ENCODE measurements around the gene G6PC2. TPM values are rescaled to one million over a fixed set of nuclear protein-coding genes. Genes with fewer than 3 reads are reported as not detected.

The G6PC2 gene
- total and polyA plus RNA-seq, 2 donors from 2014 or later, result not detected

- no peak overlapping the region for H3K27ac ChIP-seq (ENCODE audit: low read depth in 2 of 2, low read length in 2 of 2)
- FAIRE-seq, result no peak
- intact Hi-C loops (cut with DNase I), result no loop called here
- no peak overlapping the region for H3K9ac ChIP-seq (ENCODE audit: low read length in 3 of 3)
- DNase-seq, result no peak
- no peaks in the 10 kb centered on the region for H3K27me3 ChIP-seq (ENCODE audit: control insufficient read depth, insufficient read depth, low read length)
- H3K36me3 ChIP-seq (ENCODE audit: control insufficient read depth in 2 of 3, insufficient read depth in 3 of 3, low read length in 3 of 3), result no peaks in the 10 kb centered on the region
- H3K4me3 ChIP-seq (ENCODE audit: low read length in 3 of 3), result no peak overlapping the region
- H3K9me3 ChIP-seq (ENCODE audit: control insufficient read depth in 2 of 3, insufficient read depth in 1 of 3, low read length in 3 of 3), result no peaks in the 10 kb centered on the region
- H3K4me1 ChIP-seq (ENCODE audit: control insufficient read depth in 2 of 3, insufficient read depth in 2 of 3, low read depth in 1 of 3, low read length in 3 of 3), result no peaks in the 10 kb centered on the region
- TF ChIP-seq CTCF (IDR thresholded peaks at IDR 0.05; ENCODE audit: borderline replicate concordance, extremely low read depth, insufficient read depth), result no peak
Measured at GRCh38 chr2:168935810-168936581, 34.9 kb downstream of the G6PC2 start.

- H3K4me3 ChIP-seq (ENCODE audit: low read length in 3 of 3), result no peak overlapping the region
- no peaks in the 10 kb centered on the region for H3K9me3 ChIP-seq (ENCODE audit: control insufficient read depth in 2 of 3, insufficient read depth in 1 of 3, low read length in 3 of 3)
- no peaks in the 10 kb centered on the region for H3K36me3 ChIP-seq (ENCODE audit: control insufficient read depth in 2 of 3, insufficient read depth in 3 of 3, low read length in 3 of 3)
- FAIRE-seq (no peak), DNase-seq (no peak)
- no peak for TF ChIP-seq CTCF (IDR thresholded peaks at IDR 0.05; ENCODE audit: borderline replicate concordance, extremely low read depth, insufficient read depth)
- H3K27me3 ChIP-seq (ENCODE audit: control insufficient read depth, insufficient read depth, low read length), result no peaks in the 10 kb centered on the region
- no peak overlapping the region for H3K9ac ChIP-seq (ENCODE audit: low read length in 3 of 3)
- no peaks in the 10 kb centered on the region for H3K4me1 ChIP-seq (ENCODE audit: control insufficient read depth in 2 of 3, insufficient read depth in 2 of 3, low read depth in 1 of 3, low read length in 3 of 3)
- intact Hi-C loops (cut with DNase I), result no loop called here
- no peak overlapping the region for H3K27ac ChIP-seq (ENCODE audit: low read depth in 2 of 2, low read length in 2 of 2)
Measured at GRCh38 chr2:168939061-168939460, 38.0 kb downstream of the G6PC2 start.

GRCh38 chr2:168939918-168940317 lies 38.8 kb downstream of the G6PC2 start:
- no peak overlapping the region for H3K9ac ChIP-seq (ENCODE audit: low read length in 3 of 3)
- no peak for DNase-seq
- no peak overlapping the region for H3K27ac ChIP-seq (ENCODE audit: low read depth in 2 of 2, low read length in 2 of 2)
- no peaks in the 10 kb centered on the region for H3K9me3 ChIP-seq (ENCODE audit: control insufficient read depth in 2 of 3, insufficient read depth in 1 of 3, low read length in 3 of 3)
- no peaks in the 10 kb centered on the region for H3K27me3 ChIP-seq (ENCODE audit: control insufficient read depth, insufficient read depth, low read length)
- intact Hi-C loops (cut with DNase I), result no loop called here
- no peak overlapping the region for H3K4me3 ChIP-seq (ENCODE audit: low read length in 3 of 3)
- no peak for TF ChIP-seq CTCF (IDR thresholded peaks at IDR 0.05; ENCODE audit: borderline replicate concordance, extremely low read depth, insufficient read depth)
- no peaks in the 10 kb centered on the region for H3K36me3 ChIP-seq (ENCODE audit: control insufficient read depth in 2 of 3, insufficient read depth in 3 of 3, low read length in 3 of 3)
- no peaks in the 10 kb centered on the region for H3K4me1 ChIP-seq (ENCODE audit: control insufficient read depth in 2 of 3, insufficient read depth in 2 of 3, low read depth in 1 of 3, low read length in 3 of 3)
- FAIRE-seq, result no peak

Measured in kidney (tissue), 14 donors.